Panc1 (cell line): ENCODE data around the gene ARMC12. TPM values are rescaled to one million over a fixed set of nuclear protein-coding genes. Genes with fewer than 3 reads are reported as not detected.

Source experiments
- ATAC-seq: fragments of 200-7000 bp; cut with Tn5 transposase; 2 replicates; pipeline ENCODE4 v1.9.1; 2020; ENCODE audit warnings: mild to moderate bottlenecking, moderate library complexity
- BruUV-seq: library from RNA; stranded (reverse); fragments of 400-500 nt; replicated peaks from 2 replicates; lab custom pipeline; 2021; lab: Mats Ljungman, UMichigan
- CTCF ChIA-PET: fragments of 300-600 bp; sonication (Branson Sonifier 250); formaldehyde crosslinking; loops from one replicate; lab custom pipeline; 2022; ENCODE audit warnings: antibody characterized with exemption; lab: Charles Lee
- POLR2A ChIA-PET: fragments of 300-600 bp; sonication (Branson Sonifier 250); formaldehyde crosslinking; loops from one replicate; lab custom pipeline; 2022; ENCODE audit warnings: antibody characterized with exemption; lab: Charles Lee
- DNase-seq: peaks from one replicate; pipeline ENCODE4 v3.0.0-alpha.2; 2010; ENCODE audit warnings: low read depth, low spot score
- H3K27ac ChIP-seq: 2 replicates; pipeline ENCODE4 v1.5.1; 2011; ENCODE audit warnings: mild to moderate bottlenecking, low read length, inconsistent platforms
- H3K27me3 ChIP-seq: fragments of 200-500 bp; sonication (Bioruptor generic); 2 replicates; pipeline ENCODE4 v1.6.0; 2014; ENCODE audit warnings: low read length, inconsistent platforms; ENCODE audit not compliant: control insufficient read depth, insufficient read depth
- H3K36me3 ChIP-seq: fragments of 200-500 bp; sonication (Bioruptor generic); 2 replicates; pipeline ENCODE4 v1.5.1; 2014; ENCODE audit warnings: inconsistent platforms, mild to moderate bottlenecking, low read length, moderate library complexity; ENCODE audit not compliant: control insufficient read depth, insufficient read depth
- H3K4me1 ChIP-seq: 2 replicates; pipeline ENCODE4 v1.5.1; 2011; ENCODE audit warnings: inconsistent platforms, mild to moderate bottlenecking, low read length, moderate library complexity; ENCODE audit not compliant: control insufficient read depth, insufficient read depth
- H3K4me3 ChIP-seq, 2 experiments: 2 replicates each; pipeline ENCODE4 v1.5.1; 2011 to 2012; ENCODE audit warnings: low read depth in 2 of 2, low read length in 2 of 2, mild to moderate bottlenecking in 2 of 2, inconsistent platforms in 1 of 2, moderate library complexity in 1 of 2
- H3K9me3 ChIP-seq: fragments of 200-500 bp; sonication (Bioruptor generic); 2 replicates; pipeline ENCODE4 v1.5.1; 2014; ENCODE audit warnings: low read depth, mild to moderate bottlenecking, inconsistent platforms, low read length, moderate library complexity; ENCODE audit not compliant: control insufficient read depth, insufficient read depth
- CTCF ChIP-seq: fragments of 450-650 bp; IDR thresholded peaks from 2 replicates; pipeline ENCODE4 v1.5.1; 2017; ENCODE audit warnings: mild to moderate bottlenecking
- POLR2AphosphoS5 ChIP-seq: IDR thresholded peaks from 2 replicates; pipeline ENCODE4 v1.6.1; 2012; ENCODE audit warnings: mild to moderate bottlenecking, low read depth, low read length, moderate library complexity
- REST ChIP-seq, 2 experiments: IDR thresholded peaks; 2 replicates each; pipeline ENCODE4 v1.6.1; 2011 to 2012; ENCODE audit warnings: low read depth in 2 of 2, control low read depth in 1 of 2, low read length in 1 of 2, mild to moderate bottlenecking in 1 of 2, moderate library complexity in 1 of 2; ENCODE audit not compliant: insufficient read depth in 1 of 2
- SIN3A ChIP-seq: IDR thresholded peaks from 2 replicates; pipeline ENCODE4 v1.6.1; 2012; ENCODE audit warnings: low read depth, mild to moderate bottlenecking, low read length, moderate library complexity, borderline replicate concordance; ENCODE audit not compliant: insufficient read depth
- TCF7L2 ChIP-seq: IDR thresholded peaks from 2 replicates; pipeline ENCODE4 v1.6.1; 2011; ENCODE audit warnings: mild to moderate bottlenecking, low read depth, low read length, inconsistent platforms
- in situ Hi-C: cut with HindIII; loops from 2 replicates; pipeline ENCODE4 v1.10.0; 2016; ENCODE audit warnings: low sequenced_read_pairs, low pct_unique_long_range_greater_than_20kb
- intact Hi-C: fragments of 100-400 bp; cut with micrococcal nuclease; formaldehyde crosslinking; loops from one replicate; pipeline ENCODE4 v1.10.0; 2022; ENCODE audit not compliant: unreplicated experiment
- total RNA-seq: library from RNA; stranded (reverse); gene quantifications from one replicate; pipeline ENCODE4 v1.2.1, GENCODE V29; 2021; ENCODE audit not compliant: unreplicated experiment

The ARMC12 gene
- total RNA-seq, 1 experiment from 2014 or later = 1.4 TPM

- BruUV-seq = no TSS peak
- TF ChIP-seq REST (IDR thresholded peaks at IDR 0.05; ENCODE audit: insufficient read depth in 1 of 2, low read depth in 2 of 2, low read length in 1 of 2) = no peak
- no peak for TF ChIP-seq SIN3A
- TF ChIP-seq CTCF = no peak
- no peak for TF ChIP-seq TCF7L2
- Histone ChIP-seq H3K27me3 (0 out of 2 replicates have a peak, but pooled peaks cover 3% of the 10 kb centered on the region), H3K27ac (no peak overlapping the region), H3K9me3 (no peaks in the 10 kb centered on the region), H3K4me1 (no peaks in the 10 kb centered on the region), H3K36me3 (no peaks in the 10 kb centered on the region), H3K4me3 (no peak overlapping the region)
- 0 out of 2 replicates have a peak, but pooled peaks have one; percentile 28 for ATAC-seq
- no peak for DNase-seq
- in situ Hi-C loops (no loop called here), intact Hi-C loops (no loop called here)
- ChIA-PET CTCF (interaction anchor here (0.6 kb wide), 1 partner anchor 85 kb away, joined by 5 read pairs; no protein-coding TSS in a partner anchor), POLR2A (interaction anchor here (0.6 to 0.7 kb wide), 2 partner anchors 15 to 458 kb away, joined by 4 to 6 read pairs; no protein-coding TSS in a partner anchor)
These were observed 58.0 kb downstream of the ARMC12 start for GRCh38 chr6:35794536-35795452.

- Histone ChIP-seq H3K4me3 (no peak overlapping the region), H3K27me3 (no peaks in the 10 kb centered on the region), H3K36me3 (no peaks in the 10 kb centered on the region), H3K27ac (no peak overlapping the region), H3K9me3 (no peaks in the 10 kb centered on the region), H3K4me1 (no peaks in the 10 kb centered on the region)
- intact Hi-C loops (no loop called here), in situ Hi-C loops (no loop called here)
- ATAC-seq = no peak; the same call in 1 of the 2 replicates
- CTCF ChIA-PET = no interaction called here
- DNase-seq = no peak
- no TSS peak for BruUV-seq
- TF ChIP-seq POLR2AphosphoS5 = no peak
- TF ChIP-seq TCF7L2 = no peak
- TF ChIP-seq CTCF = no peak
- TF ChIP-seq SIN3A = no peak
- TF ChIP-seq REST (IDR thresholded peaks at IDR 0.05; ENCODE audit: insufficient read depth in 1 of 2, low read depth in 2 of 2, low read length in 1 of 2) = no peak
- POLR2A ChIA-PET = no interaction called here
These were observed 58.7 kb downstream of the ARMC12 start for GRCh38 chr6:35795453-35796071.
